Fibroblast of the aortic adventitia (primary cell): ENCODE measurements around the gene INTS3. TPM values are rescaled to one million over a fixed set of nuclear protein-coding genes. Genes with fewer than 3 reads are reported as not detected.
A peak's percentile ranks its signal among the peaks of the same experiment; 100 is the strongest.

Source experiments
- DNase-seq: peaks from one replicate; pipeline ENCODE4 v3.0.0-alpha.2; 2010; ENCODE audit warnings: low read depth
- H3K4me3 ChIP-seq: 2 replicates; pipeline ENCODE4 v1.5.1; 2011; ENCODE audit warnings: low read depth, mild to moderate bottlenecking, control low read depth, low read length, moderate library complexity
- total RNA-seq: library from RNA; depleted of rRNA; stranded (reverse); fragments of >200 nt; gene quantifications from 2 replicates; pipeline ENCODE4 v1.2.3, GENCODE V29; 2012; ENCODE audit warnings: low replicate concordance
- TF ChIP-seq, protein P1 (sequence below): IDR thresholded peaks from 2 replicates; pipeline ENCODE4 v1.5.1; 2011; ENCODE audit warnings: mild to moderate bottlenecking, low read length, control low read depth, inconsistent platforms; ENCODE audit not compliant: insufficient read depth

The INTS3 gene
- total RNA-seq, 1 donor: 55.8 TPM

GRCh38 chr1:153746174-153746573, 18.3 kb downstream of the INTS3 start:
- no peak for DNase-seq
- no peak overlapping the region for H3K4me3 ChIP-seq
- TF ChIP-seq, protein P1, sequence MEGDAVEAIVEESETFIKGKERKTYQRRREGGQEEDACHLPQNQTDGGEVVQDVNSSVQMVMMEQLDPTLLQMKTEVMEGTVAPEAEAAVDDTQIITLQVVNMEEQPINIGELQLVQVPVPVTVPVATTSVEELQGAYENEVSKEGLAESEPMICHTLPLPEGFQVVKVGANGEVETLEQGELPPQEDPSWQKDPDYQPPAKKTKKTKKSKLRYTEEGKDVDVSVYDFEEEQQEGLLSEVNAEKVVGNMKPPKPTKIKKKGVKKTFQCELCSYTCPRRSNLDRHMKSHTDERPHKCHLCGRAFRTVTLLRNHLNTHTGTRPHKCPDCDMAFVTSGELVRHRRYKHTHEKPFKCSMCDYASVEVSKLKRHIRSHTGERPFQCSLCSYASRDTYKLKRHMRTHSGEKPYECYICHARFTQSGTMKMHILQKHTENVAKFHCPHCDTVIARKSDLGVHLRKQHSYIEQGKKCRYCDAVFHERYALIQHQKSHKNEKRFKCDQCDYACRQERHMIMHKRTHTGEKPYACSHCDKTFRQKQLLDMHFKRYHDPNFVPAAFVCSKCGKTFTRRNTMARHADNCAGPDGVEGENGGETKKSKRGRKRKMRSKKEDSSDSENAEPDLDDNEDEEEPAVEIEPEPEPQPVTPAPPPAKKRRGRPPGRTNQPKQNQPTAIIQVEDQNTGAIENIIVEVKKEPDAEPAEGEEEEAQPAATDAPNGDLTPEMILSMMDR: no peak

DNA sequence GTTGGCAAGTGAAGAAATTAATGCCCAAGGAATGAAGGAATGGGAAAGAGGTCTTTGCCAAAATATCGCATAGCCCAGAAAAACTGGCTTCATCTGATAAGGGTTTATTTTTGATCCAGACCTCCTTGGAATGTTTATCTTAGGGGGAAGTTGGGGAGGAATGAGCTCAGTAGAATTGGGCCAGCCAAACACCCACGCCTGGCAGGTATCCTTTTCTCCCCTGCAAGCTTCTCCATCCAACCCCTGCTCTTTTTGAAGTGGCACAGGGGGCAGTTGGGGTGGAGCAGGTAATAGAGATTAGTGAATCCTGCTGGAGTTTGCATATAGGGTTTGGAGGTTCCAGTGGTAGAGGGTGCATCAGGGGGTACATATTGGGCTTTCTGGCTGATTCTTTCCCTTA, 21.1 kb downstream of the INTS3 start:
- peak; percentile 55 for DNase-seq
- no peak overlapping the region for H3K4me3 ChIP-seq
- TF ChIP-seq, protein P1: no peak

GRCh38 chr1:153749408-153750005, 21.7 kb downstream of the INTS3 start:
- TF ChIP-seq, protein P1: peak; percentile 98
- no peak overlapping the region for H3K4me3 ChIP-seq
- peak; percentile 85 for DNase-seq

GRCh38 chr1:153750026-153750995, 22.5 kb downstream of the INTS3 start:
- peak; percentile 41 for DNase-seq
- TF ChIP-seq, protein P1: peak; percentile 23
- no peak overlapping the region for H3K4me3 ChIP-seq

DNA sequence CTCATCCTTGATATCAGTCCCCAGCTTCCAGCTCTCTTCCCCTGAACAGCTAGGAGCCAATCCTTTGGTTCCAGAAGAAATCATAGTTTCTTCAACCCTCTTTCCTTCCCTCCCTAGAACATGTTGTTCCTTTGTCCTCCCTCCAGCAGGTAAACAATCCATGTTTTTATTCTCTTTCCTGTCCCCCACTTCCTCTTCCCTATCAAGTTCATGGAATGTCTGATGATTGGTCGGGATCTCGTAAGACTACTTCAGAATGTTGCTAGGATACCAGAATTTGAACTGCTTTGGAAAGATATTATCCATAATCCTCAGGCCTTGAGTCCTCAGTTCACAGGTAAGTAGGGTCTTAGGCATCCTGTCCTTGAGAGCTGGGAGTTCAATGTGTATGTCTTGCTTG, 24.2 kb downstream of the INTS3 start:
- TF ChIP-seq, protein P1: no peak
- no peak for DNase-seq
- H3K4me3 ChIP-seq: no peak overlapping the region

- peak; percentile 98 for DNase-seq
- no peak overlapping the region for H3K4me3 ChIP-seq
- TF ChIP-seq, protein P1: no peak
Measured at GRCh38 chr1:153752571-153753195, 24.8 kb downstream of the INTS3 start.
